SU-DHL-6 (cell line): ENCODE measurements around the gene ATG16L1.
A peak's percentile ranks its signal among the peaks of the same experiment; 100 is the strongest.

ENCODE experiments used
- H2AFZ ChIP-seq: fragments of 200-600 bp; sonication (generic); 2 replicates; pipeline ENCODE4 v1.6.1; 2014; ENCODE audit warnings: low read depth, mild to moderate bottlenecking, moderate library complexity, mixed read lengths, antibody characterized with exemption, low read length; ENCODE audit not compliant: severe bottlenecking
- H3F3A ChIP-seq: fragments of 200-600 bp; shearing (Covaris generic); 2 replicates; pipeline ENCODE4 v1.6.0; 2016; ENCODE audit warnings: antibody characterized with exemption, mild to moderate bottlenecking; ENCODE audit not compliant: insufficient read depth
- H3K27ac ChIP-seq: fragments of 200-600 bp; sonication (generic); 2 replicates; pipeline ENCODE4 v1.5.1; 2016; ENCODE audit warnings: low read depth, mild to moderate bottlenecking, low read length, moderate library complexity, mixed read lengths
- H3K27me3 ChIP-seq: fragments of 200-600 bp; sonication (generic), shearing (Covaris generic); 2 replicates; pipeline ENCODE4 v1.6.0; 2014; ENCODE audit warnings: mild to moderate bottlenecking, low read length
- H3K36me3 ChIP-seq: fragments of 200-600 bp; sonication (generic); 2 replicates; pipeline ENCODE4 v1.6.1; 2014; ENCODE audit warnings: mild to moderate bottlenecking, low read length, mixed read lengths
- H3K4me2 ChIP-seq: fragments of 300-600, 200-600 bp; shearing (Covaris generic), sonication (generic); 2 replicates; pipeline ENCODE4 v1.6.0; 2014; ENCODE audit warnings: low read length, low read depth, mild to moderate bottlenecking; ENCODE audit not compliant: poor library complexity, severe bottlenecking
- H3K4me3 ChIP-seq: fragments of 200-600 bp; sonication (generic); 2 replicates; pipeline ENCODE4 v1.5.1; 2014; ENCODE audit warnings: antibody characterized with exemption, low read length, mild to moderate bottlenecking, mixed read lengths; ENCODE audit not compliant: insufficient read depth, poor library complexity, severe bottlenecking
- H3K79me2 ChIP-seq: fragments of 200-600 bp; sonication (generic); 2 replicates; pipeline ENCODE4 v1.6.1; 2014; ENCODE audit warnings: mild to moderate bottlenecking, low read length, moderate library complexity; ENCODE audit not compliant: insufficient read depth
- H3K9ac ChIP-seq: fragments of 200-600 bp; sonication (generic); 2 replicates; pipeline ENCODE4 v1.7.0; 2014; ENCODE audit warnings: mild to moderate bottlenecking, low read length
- H3K9me2 ChIP-seq: fragments of 200-600 bp; sonication (generic); replicated peaks from 2 replicates; pipeline ENCODE4 v1.6.1; 2014; ENCODE audit warnings: low read length; ENCODE audit not compliant: insufficient read depth
- H3K9me3 ChIP-seq: fragments of 200-600 bp; sonication (generic); 2 replicates; pipeline ENCODE4 v1.6.1; 2014; ENCODE audit warnings: low read length, mixed read lengths; ENCODE audit not compliant: insufficient read depth
- H4K20me1 ChIP-seq: fragments of 200-600 bp; sonication (generic); 2 replicates; pipeline ENCODE4 v1.6.1; 2014; ENCODE audit warnings: low read depth, mild to moderate bottlenecking, antibody characterized with exemption, low read length, moderate library complexity, mixed read lengths
- EZH2phosphoT487 ChIP-seq: fragments of 200-600 bp; sonication (generic), shearing (Covaris generic); conservative IDR thresholded peaks from 2 replicates; pipeline ENCODE4 v1.6.1; 2018; ENCODE audit warnings: mild to moderate bottlenecking, antibody characterized with exemption, low read length, moderate library complexity, mixed read lengths
- TF ChIP-seq, protein P1 (sequence below): fragments of 200-600 bp; sonication (generic); IDR thresholded peaks from one replicate; pipeline ENCODE4 v1.5.1; 2017; ENCODE audit warnings: antibody characterized with exemption, mild to moderate bottlenecking, low read length, moderate library complexity; ENCODE audit not compliant: insufficient read depth, poor library complexity, severe bottlenecking

ATG16L1 gene

DNA sequence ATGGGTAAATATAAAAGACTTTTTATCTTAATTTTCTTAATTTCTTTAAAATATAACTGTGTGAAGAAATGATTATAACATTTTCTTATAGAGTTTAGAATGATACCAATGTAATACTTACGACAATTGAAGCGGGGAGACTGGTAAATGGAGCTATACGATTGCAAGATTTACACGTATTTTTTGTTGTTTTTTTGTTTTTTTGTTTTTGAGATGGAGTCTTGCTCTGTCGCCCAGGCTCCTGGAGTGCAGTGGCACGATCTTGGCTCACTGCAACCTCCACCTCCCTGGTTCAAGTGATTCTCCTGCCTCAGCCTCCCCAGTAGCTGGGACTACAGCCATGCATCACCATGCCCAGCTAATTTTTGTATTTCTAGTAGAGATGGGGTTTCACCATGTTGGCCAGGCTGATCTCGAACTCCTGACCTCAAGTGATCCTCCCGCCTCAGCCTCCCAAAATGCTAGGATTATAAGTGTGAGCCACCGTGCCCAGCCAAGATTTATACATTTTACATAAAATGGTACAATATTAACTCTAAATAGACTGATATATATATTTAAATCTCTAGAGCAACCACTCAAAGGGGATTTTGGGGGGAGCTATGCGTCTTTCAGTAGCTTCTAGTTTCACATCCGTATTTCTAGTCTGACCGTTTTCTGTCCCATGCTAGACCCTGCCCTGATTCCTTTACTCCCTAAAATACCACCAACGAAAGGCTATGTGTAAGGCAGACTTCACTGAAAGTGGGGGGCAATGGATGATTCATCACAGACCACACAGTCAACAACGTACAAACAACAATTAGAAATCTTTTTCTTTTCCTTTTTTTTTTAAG, 28.2 kb upstream of the ATG16L1 start:
- H3K9me3 ChIP-seq, result no peaks in the 10 kb centered on the region
- H3K79me2 ChIP-seq, result no peaks in the 10 kb centered on the region
- H3K4me3 ChIP-seq, result no peak overlapping the region
- no peaks in the 10 kb centered on the region for H3K9me2 ChIP-seq
- H3K27me3 ChIP-seq, result no peaks in the 10 kb centered on the region
- TF ChIP-seq, protein P1, sequence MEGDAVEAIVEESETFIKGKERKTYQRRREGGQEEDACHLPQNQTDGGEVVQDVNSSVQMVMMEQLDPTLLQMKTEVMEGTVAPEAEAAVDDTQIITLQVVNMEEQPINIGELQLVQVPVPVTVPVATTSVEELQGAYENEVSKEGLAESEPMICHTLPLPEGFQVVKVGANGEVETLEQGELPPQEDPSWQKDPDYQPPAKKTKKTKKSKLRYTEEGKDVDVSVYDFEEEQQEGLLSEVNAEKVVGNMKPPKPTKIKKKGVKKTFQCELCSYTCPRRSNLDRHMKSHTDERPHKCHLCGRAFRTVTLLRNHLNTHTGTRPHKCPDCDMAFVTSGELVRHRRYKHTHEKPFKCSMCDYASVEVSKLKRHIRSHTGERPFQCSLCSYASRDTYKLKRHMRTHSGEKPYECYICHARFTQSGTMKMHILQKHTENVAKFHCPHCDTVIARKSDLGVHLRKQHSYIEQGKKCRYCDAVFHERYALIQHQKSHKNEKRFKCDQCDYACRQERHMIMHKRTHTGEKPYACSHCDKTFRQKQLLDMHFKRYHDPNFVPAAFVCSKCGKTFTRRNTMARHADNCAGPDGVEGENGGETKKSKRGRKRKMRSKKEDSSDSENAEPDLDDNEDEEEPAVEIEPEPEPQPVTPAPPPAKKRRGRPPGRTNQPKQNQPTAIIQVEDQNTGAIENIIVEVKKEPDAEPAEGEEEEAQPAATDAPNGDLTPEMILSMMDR, result no peak
- TF ChIP-seq EZH2phosphoT487, result no peak
- H3K9ac ChIP-seq, result peak overlapping the region; percentile 38
- H3K4me2 ChIP-seq, result peak overlapping the region; percentile 45
- no peaks in the 10 kb centered on the region for H3K36me3 ChIP-seq
- no peaks in the 10 kb centered on the region for H4K20me1 ChIP-seq
- H3F3A ChIP-seq, result peaks cover 3% of the 10 kb centered on the region; the same call in 1 of the 2 replicates
- H2AFZ ChIP-seq, result peak overlapping the region; percentile 49
- peak overlapping the region; percentile 68 for H3K27ac ChIP-seq

DNA sequence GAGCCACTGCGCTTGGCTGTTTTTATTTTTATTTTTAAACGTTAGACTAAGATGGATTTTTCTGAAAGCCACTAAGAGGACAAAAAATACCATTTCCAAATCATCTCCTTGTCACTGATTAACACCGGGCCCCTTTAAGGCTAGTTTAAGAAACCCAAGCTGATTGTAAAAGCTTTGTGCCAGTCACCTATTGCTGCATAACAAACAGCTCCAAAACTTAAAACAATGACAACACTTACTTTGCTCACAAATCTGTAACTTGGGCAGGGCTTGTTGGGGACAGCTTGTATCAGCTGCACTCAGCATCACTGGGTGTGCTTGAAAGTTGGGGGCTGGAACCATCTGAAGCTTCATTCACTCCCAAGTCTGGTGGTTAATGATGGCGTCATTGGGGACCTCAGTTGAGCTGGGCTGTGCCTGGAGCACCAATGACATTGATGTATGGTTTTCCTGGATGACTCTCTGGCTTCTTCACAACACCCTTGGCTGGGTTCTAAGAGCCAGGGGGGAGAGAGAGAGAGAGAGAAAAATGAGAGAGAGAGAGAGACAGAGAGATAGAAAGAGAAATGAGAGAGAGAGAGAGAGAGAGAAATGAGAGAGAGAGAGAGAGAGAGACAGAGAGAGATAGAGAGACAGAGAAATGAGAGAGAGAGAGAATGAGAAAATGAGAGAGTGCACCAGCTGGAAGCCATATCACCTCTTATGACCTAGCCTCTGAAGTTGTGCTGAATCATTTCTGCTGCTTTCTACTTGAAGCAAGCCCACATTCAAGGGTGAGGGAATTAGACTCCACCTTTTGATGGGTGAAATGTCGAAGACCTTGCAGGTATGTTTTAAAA, 26.0 kb upstream of the ATG16L1 start:
- Histone ChIP-seq H3K27ac (no peak overlapping the region), H3K9ac (no peak overlapping the region), H3F3A (peaks cover 3% of the 10 kb centered on the region; the same call in 1 of the 2 replicates), H3K9me2 (no peaks in the 10 kb centered on the region), H2AFZ (no peak overlapping the region), H3K4me3 (no peak overlapping the region), H3K79me2 (no peaks in the 10 kb centered on the region), H3K4me2 (no peak overlapping the region), H3K9me3 (no peaks in the 10 kb centered on the region), H3K27me3 (no peaks in the 10 kb centered on the region), H3K36me3 (no peaks in the 10 kb centered on the region), H4K20me1 (no peaks in the 10 kb centered on the region)
- TF ChIP-seq, protein P1, result no peak
- TF ChIP-seq EZH2phosphoT487, result no peak

DNA sequence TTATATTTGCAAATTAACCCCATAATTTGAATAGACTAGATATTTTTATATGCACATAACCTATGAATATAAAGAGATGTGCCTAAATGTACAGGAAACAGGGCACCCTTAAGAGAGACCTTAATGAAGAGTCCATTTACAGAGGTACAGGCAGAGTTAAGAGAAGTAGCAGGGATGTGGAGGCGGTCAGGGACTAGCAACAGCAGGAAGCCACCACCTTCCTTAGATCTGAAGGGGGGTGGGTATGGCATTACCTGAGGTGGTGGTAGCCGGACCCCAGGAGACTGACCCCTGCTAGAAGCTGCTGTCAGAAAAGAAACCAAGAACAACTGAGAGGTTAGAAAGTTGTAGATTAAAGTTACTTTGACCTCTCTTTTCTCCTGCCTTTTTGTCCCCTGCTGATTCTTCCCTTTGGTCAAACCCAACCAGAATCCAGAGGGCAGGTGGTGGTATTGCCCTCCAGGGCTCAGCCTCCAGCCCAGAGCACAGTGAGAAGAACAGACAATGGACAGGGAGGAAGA, 24.9 kb upstream of the ATG16L1 start:
- Histone ChIP-seq H2AFZ (no peak overlapping the region), H3K4me2 (no peak overlapping the region), H3K27ac (no peak overlapping the region)

More for the DNA sequence above, 24.9 kb upstream of the ATG16L1 start:
- no peaks in the 10 kb centered on the region for H4K20me1 ChIP-seq
- no peaks in the 10 kb centered on the region for H3K27me3 ChIP-seq
- H3K9ac ChIP-seq, result no peak overlapping the region
- H3K9me2 ChIP-seq, result no peaks in the 10 kb centered on the region
- H3K9me3 ChIP-seq, result no peaks in the 10 kb centered on the region
- no peak for TF ChIP-seq EZH2phosphoT487
- H3K4me3 ChIP-seq, result no peak overlapping the region
- no peaks in the 10 kb centered on the region for H3K36me3 ChIP-seq
- H3F3A ChIP-seq, result peaks cover 3% of the 10 kb centered on the region; the same call in 1 of the 2 replicates
- no peaks in the 10 kb centered on the region for H3K79me2 ChIP-seq
